Neuronal stem cell (in vitro differentiated cells): ENCODE results near the gene RNF150.

Source experiments
- DNase-seq: peaks from one replicate; pipeline ENCODE4 v3.0.0-alpha.2; 2013; ENCODE audit warnings: low spot score
- H2AFZ ChIP-seq: one replicate; pipeline ENCODE4 v1.6.1; 2013; ENCODE audit warnings: mild to moderate bottlenecking, low read length, inconsistent platforms
- H2AK5ac ChIP-seq: 2 replicates; pipeline ENCODE4 v1.6.1; 2013; ENCODE audit warnings: low read depth, mild to moderate bottlenecking, inconsistent platforms, low read length, moderate library complexity, mixed read lengths
- H2BK120ac ChIP-seq: 2 replicates; pipeline ENCODE4 v1.6.1; 2013; ENCODE audit warnings: low read depth, mild to moderate bottlenecking, inconsistent platforms, low read length, moderate library complexity, mixed read lengths
- H2BK12ac ChIP-seq: one replicate; pipeline ENCODE4 v1.6.1; 2013; ENCODE audit warnings: low read length, inconsistent platforms
- H2BK15ac ChIP-seq: 2 replicates; pipeline ENCODE4 v1.6.1; 2013; ENCODE audit warnings: mild to moderate bottlenecking, low read length, inconsistent platforms, mixed read lengths
- H2BK5ac ChIP-seq: one replicate; pipeline ENCODE4 v1.6.1; 2013; ENCODE audit warnings: inconsistent platforms, mild to moderate bottlenecking, low read length, moderate library complexity
- H3K14ac ChIP-seq: one replicate; pipeline ENCODE4 v1.6.1; 2013; ENCODE audit warnings: low read length, inconsistent platforms
- H3K18ac ChIP-seq: 2 replicates; pipeline ENCODE4 v1.6.1; 2013; ENCODE audit warnings: low read length, inconsistent platforms
- H3K23ac ChIP-seq: 2 replicates; pipeline ENCODE4 v1.6.1; 2013; ENCODE audit warnings: low read depth, mild to moderate bottlenecking, mixed read lengths, low read length, inconsistent platforms; ENCODE audit not compliant: poor library complexity
- H3K27ac ChIP-seq: replicated peaks from 3 replicates; pipeline ENCODE4 v1.5.1; 2013; ENCODE audit warnings: low read length, inconsistent platforms
- H3K27me3 ChIP-seq, 3 experiments: 2 replicates each; pipeline ENCODE4 v1.6.1; 2013; ENCODE audit warnings: low read length in 3 of 3, mild to moderate bottlenecking in 2 of 3, inconsistent platforms in 1 of 3, low read depth in 1 of 3, mixed read lengths in 1 of 3, moderate library complexity in 1 of 3; ENCODE audit not compliant: control insufficient read depth in 3 of 3, insufficient read depth in 3 of 3
- H3K36me3 ChIP-seq, 2 donors: replicated peaks in 1 of 2; 2 replicates each; pipeline ENCODE4 v1.6.1; 2013; ENCODE audit warnings: low read length in 2 of 2; ENCODE audit not compliant: control insufficient read depth in 2 of 2, insufficient read depth in 2 of 2
- H3K4ac ChIP-seq: 2 replicates; pipeline ENCODE4 v1.6.1; 2013; ENCODE audit warnings: inconsistent platforms, mild to moderate bottlenecking, low read length, moderate library complexity
- H3K4me1 ChIP-seq, 2 donors: 1 replicate in 1 of 2; 2 replicates in 1 of 2; pipeline ENCODE4 v1.6.1; 2013; ENCODE audit warnings: low read length in 2 of 2, low read depth in 1 of 2; ENCODE audit not compliant: control insufficient read depth in 2 of 2, insufficient read depth in 1 of 2
- H3K4me2 ChIP-seq: one replicate; pipeline ENCODE4 v1.6.1; 2013; ENCODE audit warnings: mild to moderate bottlenecking, low read length, inconsistent platforms; ENCODE audit not compliant: insufficient read depth, poor library complexity, severe bottlenecking
- H3K4me3 ChIP-seq, 2 donors: 2 replicates each; pipeline ENCODE4 v1.5.1; 2013; ENCODE audit warnings: low read length in 2 of 2, mild to moderate bottlenecking in 2 of 2, inconsistent platforms in 1 of 2, moderate library complexity in 1 of 2
- H3K79me1 ChIP-seq: one replicate; pipeline ENCODE4 v1.6.1; 2013; ENCODE audit warnings: low read depth, mild to moderate bottlenecking, inconsistent platforms, low read length, moderate library complexity
- H3K9ac ChIP-seq: one replicate; pipeline ENCODE4 v1.6.1; 2013; ENCODE audit warnings: mild to moderate bottlenecking, low read depth, low read length, inconsistent platforms; ENCODE audit not compliant: poor library complexity
- H3K9me3 ChIP-seq, 2 donors: replicated peaks in 1 of 2; 2 replicates each; pipeline versions ENCODE3 to v1.6.1; 2013; ENCODE audit warnings: low read length in 2 of 2, mild to moderate bottlenecking in 2 of 2, inconsistent platforms in 1 of 2, low read depth in 1 of 2, mixed read lengths in 1 of 2, moderate library complexity in 1 of 2; ENCODE audit not compliant: control insufficient read depth in 2 of 2, insufficient read depth in 1 of 2
- H4K8ac ChIP-seq: one replicate; pipeline ENCODE4 v1.6.1; 2013; ENCODE audit warnings: low read depth, mild to moderate bottlenecking, inconsistent platforms, low read length, moderate library complexity
- H4K91ac ChIP-seq: one replicate; pipeline ENCODE4 v1.6.1; 2013; ENCODE audit warnings: low read length, low read depth, mild to moderate bottlenecking, inconsistent platforms; ENCODE audit not compliant: poor library complexity
- WGBS, 2 donors: extraction: QIAGEN DNeasy Blood & Tissue Kit; methylation state at CpG; one replicate each; pipeline ENCODE4 v1.1.7; 2013; ENCODE audit warnings: missing lambda C conversion rate in 2 of 2, mixed read lengths in 1 of 2; ENCODE audit not compliant: insufficient read length in 2 of 2, insufficient replicate concordance in 1 of 2; ENCODE audit errors: extremely low coverage in 2 of 2; 5-methylcytosine and 5-hydroxymethylcytosine counted together

RNF150 gene

GRCh38 chr4:141140391-141141200 is 7.3 kb upstream of the RNF150 start:
- no peak overlapping the region for H2AFZ ChIP-seq
- H3K36me3 ChIP-seq, result no peaks in the 10 kb centered on the region
- peaks cover 0 to 17% (median 0%) of the 10 kb centered on the region in 3 experiments for H3K27me3 ChIP-seq
- H3K27ac ChIP-seq, result no peak overlapping the region
- H3K4me1 ChIP-seq, result no peaks in the 10 kb centered on the region
- no peak overlapping the region for H3K9ac ChIP-seq
- H2BK12ac ChIP-seq, result no peak overlapping the region
- no peak overlapping the region for H3K14ac ChIP-seq
- DNase-seq, result no peak
- H2AK5ac ChIP-seq, result no peak overlapping the region
- H2BK15ac ChIP-seq, result no peak overlapping the region
- no peak overlapping the region for H2BK5ac ChIP-seq
- no peak overlapping the region for H4K8ac ChIP-seq
- WGBS, 2 donors, result no CpG with 5 or more reads among the region's 3 CpGs
- H3K4me3 ChIP-seq, result no peak overlapping the region
- H3K79me1 ChIP-seq, result no peaks in the 10 kb centered on the region
- no peak overlapping the region for H3K23ac ChIP-seq
- H3K9me3 ChIP-seq, result no peaks in the 10 kb centered on the region
- no peak overlapping the region for H3K4me2 ChIP-seq
- no peak overlapping the region for H4K91ac ChIP-seq
- H2BK120ac ChIP-seq, result no peak overlapping the region
- H3K18ac ChIP-seq, result no peak overlapping the region
- no peak overlapping the region for H3K4ac ChIP-seq

GRCh38 chr4:141133999-141134995 is 1.0 kb upstream of the RNF150 start:
- H3K4me3 ChIP-seq, result no peak overlapping the region
- no peak overlapping the region for H2BK120ac ChIP-seq
- DNase-seq, result no peak
- H3K27me3 ChIP-seq, result peaks cover 4 to 34% (median 10%) of the 10 kb centered on the region in 3 experiments
- no peak overlapping the region for H3K23ac ChIP-seq
- H3K9ac ChIP-seq, result no peak overlapping the region
- H3K4ac ChIP-seq, result no peak overlapping the region
- no peak overlapping the region for H4K8ac ChIP-seq
- no peaks in the 10 kb centered on the region for H3K79me1 ChIP-seq
- no peak overlapping the region for H3K27ac ChIP-seq
- no peak overlapping the region for H2BK5ac ChIP-seq
- H3K4me1 ChIP-seq, result peaks cover 8 to 9% of the 10 kb centered on the region in 2 donors
- H2AFZ ChIP-seq, result peak overlapping the region; percentile 97
- H2AK5ac ChIP-seq, result no peak overlapping the region
- no CpG with 5 or more reads among the region's 11 CpGs for WGBS, 2 donors
- H4K91ac ChIP-seq, result no peak overlapping the region
- H3K18ac ChIP-seq, result no peak overlapping the region
- no peak overlapping the region for H2BK15ac ChIP-seq
- H3K4me2 ChIP-seq, result no peak overlapping the region
- H3K9me3 ChIP-seq, result no peaks in the 10 kb centered on the region
- no peaks in the 10 kb centered on the region for H3K36me3 ChIP-seq
- H3K14ac ChIP-seq, result no peak overlapping the region
- no peak overlapping the region for H2BK12ac ChIP-seq

GRCh38 chr4:141132709-141133145 is 542 bp downstream of the RNF150 start:
- Histone ChIP-seq H4K8ac (peak overlapping the region; percentile 82), H4K91ac (no peak overlapping the region), H3K14ac (peak overlapping the region; percentile 56), H2AFZ (peak overlapping the region; percentile 97), H3K9me3 (no peaks in the 10 kb centered on the region), H3K4me3 (peak overlapping the region; percentile 92 to 99), H3K27me3 (peaks cover 4 to 34% (median 10%) of the 10 kb centered on the region in 3 experiments), H3K79me1 (no peaks in the 10 kb centered on the region), H2AK5ac (no peak overlapping the region), H3K4me2 (peak overlapping the region; percentile 97), H3K9ac (peak overlapping the region; percentile 94), H3K36me3 (peaks cover 0 to 6% of the 10 kb centered on the region in 2 donors), H3K27ac (no peak overlapping the region), H3K4me1 (peaks cover 8 to 9% of the 10 kb centered on the region in 2 donors), H2BK12ac (no peak overlapping the region), H3K18ac (peak overlapping the region; percentile 95), H3K4ac (no peak overlapping the region), H3K23ac (peak overlapping the region; percentile 91), H2BK15ac (no peak overlapping the region), H2BK120ac (no peak overlapping the region), H2BK5ac (peak overlapping the region; percentile 66)
- WGBS, 2 donors, result no CpG with 5 or more reads among the region's 42 CpGs
- DNase-seq, result peak; percentile 42
